Kidney capillary endothelial cell (primary cell): ENCODE data around the gene SYNC.
"Not testable (repeated sequence)": the region's sequence is repeated elsewhere in the genome, so short reads cannot be mapped to it uniquely, and the experiment has no call there.

Experiments used
- DNase-seq: peaks from one replicate; pipeline ENCODE4 v3.0.0-alpha.2; 2018; ENCODE audit warnings: low spot score

Gene SYNC

DNA sequence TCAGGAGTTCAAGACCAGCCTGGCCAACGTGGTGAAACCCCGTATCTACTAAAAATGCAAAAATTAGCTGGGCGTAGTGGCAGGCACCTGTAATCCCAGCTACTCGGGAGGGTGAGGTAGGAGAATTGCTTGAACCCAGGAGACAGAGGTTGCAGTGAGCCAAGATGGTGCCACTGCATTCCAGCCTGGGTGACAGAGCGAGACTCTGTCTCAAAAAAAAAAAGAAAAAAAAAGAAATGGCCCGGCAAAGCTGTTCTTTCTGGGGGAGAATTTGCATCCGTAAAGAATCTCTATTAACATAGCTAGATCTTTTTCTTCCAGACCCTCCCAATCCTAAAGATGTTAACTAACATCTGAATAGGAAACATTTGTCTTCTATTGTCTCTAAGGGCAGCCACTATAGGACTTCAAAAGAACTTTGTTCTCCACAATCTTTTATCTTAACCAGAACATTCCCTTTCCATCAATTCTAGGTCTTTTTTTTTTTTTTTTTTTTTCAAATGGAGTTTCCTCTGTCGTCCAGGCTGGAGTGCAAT, 60.2 kb downstream of the SYNC start:
- DNase-seq, result not testable (repeated sequence)

DNA sequence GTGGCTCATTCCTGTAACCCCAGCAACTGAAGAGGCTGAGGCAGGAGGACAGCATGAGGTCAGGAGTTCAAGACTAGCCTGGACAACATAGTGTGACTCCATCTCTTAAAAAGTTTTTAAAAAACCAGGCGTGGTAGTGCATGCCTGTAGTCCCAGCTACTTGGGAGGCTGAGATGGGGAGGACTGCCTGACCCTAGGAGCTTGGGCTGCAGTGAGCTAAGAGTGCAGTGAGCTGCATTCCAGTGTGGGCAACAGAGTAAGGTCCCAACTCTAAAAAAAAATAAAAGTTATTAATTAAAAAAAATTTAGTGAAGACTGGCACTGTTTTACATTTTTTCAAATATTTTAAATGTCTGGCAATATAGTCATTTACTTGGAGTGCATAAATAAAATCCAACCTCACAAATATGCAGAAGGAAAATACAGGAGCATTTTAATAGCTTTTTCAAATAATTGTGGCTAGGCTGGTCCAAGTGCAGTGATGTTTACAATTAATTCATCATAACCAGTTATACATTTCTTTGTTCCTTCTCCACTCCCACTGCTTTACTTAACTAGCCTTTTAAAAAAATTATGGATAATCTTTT, 63.0 kb downstream of the SYNC start:
- no peak for DNase-seq

DNA sequence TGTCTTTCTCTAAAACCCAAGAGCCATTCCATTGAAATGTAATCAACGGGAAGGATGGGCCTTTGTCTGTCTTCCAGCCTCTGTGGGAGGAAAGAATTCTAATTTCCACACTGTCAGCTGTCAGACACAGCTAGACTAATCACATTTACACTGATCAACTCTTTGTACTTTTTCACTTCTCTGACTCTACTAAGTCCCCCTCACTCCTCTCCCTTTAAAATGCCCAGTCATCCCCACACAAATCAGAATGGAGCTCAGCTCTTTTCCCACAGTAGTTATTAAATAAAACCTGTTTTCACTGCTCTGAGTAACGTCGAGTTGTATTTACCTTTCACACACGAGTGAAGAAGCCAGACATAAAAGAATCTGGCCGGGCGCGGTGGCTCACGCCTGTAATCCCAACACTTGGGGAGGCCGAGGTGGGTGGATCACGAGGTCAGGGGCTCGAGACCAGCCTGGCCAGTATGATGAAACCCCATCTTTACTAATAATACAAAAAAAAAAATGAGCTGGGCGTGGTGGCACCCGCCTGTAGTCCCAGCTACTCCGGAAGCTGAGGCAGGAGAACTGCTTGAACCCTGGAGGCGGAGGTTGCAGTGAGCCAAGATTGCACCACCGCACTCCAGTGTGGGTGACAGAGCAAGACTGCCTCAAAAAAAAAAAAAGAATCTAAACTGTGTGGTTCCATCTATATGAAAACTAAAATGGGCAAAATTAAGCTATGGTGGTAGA, 65.5 kb downstream of the SYNC start:
- DNase-seq, result no peak

- DNase-seq, result no peak
Measured at GRCh38 chr1:32635508-32636277, 66.9 kb downstream of the SYNC start.

GRCh38 chr1:32632829-32633228, 69.7 kb downstream of the SYNC start:
- DNase-seq, result no peak

- DNase-seq, result not testable (repeated sequence)
Measured at GRCh38 chr1:32630173-32630572, 72.4 kb downstream of the SYNC start.
